Colonic mucosa (tissue), 4 donors: Measurements from ENCODE around the gene PTPRN2. TPM values are rescaled to one million over a fixed set of nuclear protein-coding genes. Genes with fewer than 3 reads are reported as not detected.

Experiments
- DNase-seq: peaks from one replicate; pipeline ENCODE4 v3.0.0-alpha.2; 2020
- H3K27ac ChIP-seq: fragments of 200-600 bp; one replicate; pipeline ENCODE4 v1.8.0; 2021
- H3K27me3 ChIP-seq: fragments of 200-600 bp; one replicate; pipeline ENCODE4 v1.8.0; 2021
- H3K36me3 ChIP-seq: fragments of 200-600 bp; one replicate; pipeline ENCODE4 v1.8.0; 2021
- H3K4me1 ChIP-seq: fragments of 200-600 bp; one replicate; pipeline ENCODE4 v1.8.0; 2021; ENCODE audit warnings: mild to moderate bottlenecking
- H3K4me3 ChIP-seq: fragments of 200-600 bp; one replicate; pipeline ENCODE4 v1.8.0; 2021
- H3K9ac ChIP-seq, 2 donors: one replicate each; pipeline ENCODE4 v1.7.0; 2013; ENCODE audit warnings: control low read depth in 2 of 2, low read depth in 2 of 2, low read length in 2 of 2
- H3K9me3 ChIP-seq: fragments of 200-600 bp; one replicate; pipeline ENCODE4 v1.8.0; 2021
- CTCF ChIP-seq: fragments of 200-600 bp; IDR thresholded peaks from one replicate; pipeline ENCODE4 v1.8.0; 2022; ENCODE audit warnings: antibody characterized with exemption, mild to moderate bottlenecking
- intact Hi-C: fragments of 100-400 bp; cut with DNase I; formaldehyde crosslinking; loops from one replicate; pipeline ENCODE4 v1.14.1; 2022
- total RNA-seq, 2 donors: library from RNA; stranded (reverse); fragmentation: NEBNext Ultra II Directional in 1 of 2; extraction: Animal tissue kit (Norgen Biotek cat#: 25700) in 1 of 2; gene quantifications; one replicate each; pipeline ENCODE4 v1.2.1, GENCODE V29; 2021
- donor health status: healthy.
- donor health status: DM: no; HTN: no; CAD: no.
- donor health status: DM: no; HTN: no; CAD: no.

PTPRN2 gene
- total RNA-seq, 2 donors from 2014 or later: 14.7 to 21.6 TPM

GRCh38 chr7:157722137-157723060 lies 865.2 kb downstream of the PTPRN2 start:
- Histone ChIP-seq H3K4me3 (no peak overlapping the region), H3K9me3 (no peaks in the 10 kb centered on the region), H3K9ac (no peak overlapping the region), H3K27ac (no peak overlapping the region), H3K4me1 (no peaks in the 10 kb centered on the region), H3K27me3 (no peaks in the 10 kb centered on the region), H3K36me3 (no peaks in the 10 kb centered on the region)
- no peak for DNase-seq
- TF ChIP-seq CTCF: no peak
- intact Hi-C loops: no loop called here

- no peak for DNase-seq
- Histone ChIP-seq H3K27me3 (no peaks in the 10 kb centered on the region), H3K27ac (no peak overlapping the region), H3K9ac (no peak overlapping the region), H3K4me3 (no peak overlapping the region), H3K36me3 (no peaks in the 10 kb centered on the region), H3K9me3 (no peaks in the 10 kb centered on the region), H3K4me1 (no peaks in the 10 kb centered on the region)
- no peak for TF ChIP-seq CTCF
- intact Hi-C loops: no loop called here
Measured at GRCh38 chr7:157721468-157722136, 866.0 kb downstream of the PTPRN2 start.

GRCh38 chr7:157719705-157720655 lies 867.6 kb downstream of the PTPRN2 start:
- no peak for DNase-seq
- Histone ChIP-seq H3K9me3 (no peaks in the 10 kb centered on the region), H3K9ac (no peak overlapping the region), H3K36me3 (no peaks in the 10 kb centered on the region), H3K4me3 (no peak overlapping the region), H3K27me3 (no peaks in the 10 kb centered on the region), H3K4me1 (no peaks in the 10 kb centered on the region), H3K27ac (no peak overlapping the region)
- no peak for TF ChIP-seq CTCF
- intact Hi-C loops: no loop called here

GRCh38 chr7:157719008-157719682 lies 868.5 kb downstream of the PTPRN2 start:
- Histone ChIP-seq H3K27ac (no peak overlapping the region), H3K9ac (no peak overlapping the region), H3K27me3 (no peaks in the 10 kb centered on the region), H3K36me3 (no peaks in the 10 kb centered on the region), H3K9me3 (no peaks in the 10 kb centered on the region), H3K4me3 (no peak overlapping the region), H3K4me1 (no peaks in the 10 kb centered on the region)
- intact Hi-C loops: no loop called here
- no peak for DNase-seq
- TF ChIP-seq CTCF: no peak
